Measurements from ENCODE around the gene CBLN3.

Gene CBLN3

GRCh38 chr14:24439257-24439656, 9.8 kb upstream of the CBLN3 start:
- DNase-seq (ENCODE audit: low read depth in 2 of 2): no peak

GRCh38 chr14:24438223-24439097, 9.0 kb upstream of the CBLN3 start:
- DNase-seq (ENCODE audit: low read depth in 2 of 2): no peak

DNA sequence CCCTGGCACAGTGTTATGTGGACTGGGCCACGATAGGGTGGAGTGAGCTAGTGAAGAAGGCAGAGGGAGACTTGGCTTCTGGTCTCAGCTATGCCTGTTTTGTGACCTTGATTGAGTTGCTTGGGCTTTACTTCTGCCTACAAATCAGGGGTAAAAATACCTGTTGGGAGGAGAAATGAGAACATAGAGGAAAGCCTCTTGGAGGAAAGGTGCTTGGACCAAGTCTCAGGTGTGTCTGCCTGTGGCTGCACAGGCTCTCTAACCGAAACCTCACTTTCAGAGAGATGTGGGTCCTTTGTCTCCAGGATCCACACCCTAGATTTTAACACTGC, 8.2 kb upstream of the CBLN3 start:
- no peak for DNase-seq (ENCODE audit: low read depth in 2 of 2)

- no peak for DNase-seq (ENCODE audit: low read depth in 2 of 2)
Observed at GRCh38 chr14:24437020-24437735, 7.7 kb upstream of the CBLN3 start.

- no peak for DNase-seq (ENCODE audit: low read depth in 2 of 2)
Observed at GRCh38 chr14:24436355-24437019, 7.0 kb upstream of the CBLN3 start.

- DNase-seq (ENCODE audit: low read depth in 2 of 2): no peak
Observed at GRCh38 chr14:24435998-24436354, 6.5 kb upstream of the CBLN3 start.

GRCh38 chr14:24435192-24435810, 5.8 kb upstream of the CBLN3 start:
- DNase-seq (ENCODE audit: low read depth in 2 of 2): no peak

DNA sequence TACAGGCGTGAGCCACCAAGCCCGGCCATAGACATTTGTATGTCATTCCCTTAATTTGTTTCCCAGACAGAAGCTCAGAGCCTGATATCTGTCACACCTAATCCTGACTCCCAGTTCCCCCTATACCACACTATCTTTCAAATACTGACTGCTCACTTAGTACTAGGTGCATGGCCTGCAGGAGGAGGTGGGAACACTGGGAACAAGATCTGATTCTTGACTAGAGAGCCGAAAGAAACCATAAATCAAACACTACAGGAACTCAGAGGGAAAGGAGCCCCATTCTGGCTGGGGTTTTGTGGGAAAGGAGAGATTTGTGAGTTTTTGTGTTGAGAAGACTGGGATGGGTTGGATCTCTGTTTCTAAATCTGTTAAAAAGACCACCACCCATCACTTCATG, 5.2 kb upstream of the CBLN3 start:
- no peak for DNase-seq (ENCODE audit: low read depth in 2 of 2)

GRCh38 chr14:24434036-24434435, 4.6 kb upstream of the CBLN3 start:
- no peak for DNase-seq (ENCODE audit: low read depth in 2 of 2)

GRCh38 chr14:24432259-24433131, 3.0 kb upstream of the CBLN3 start:
- DNase-seq (ENCODE audit: low read depth in 2 of 2): no peak

- DNase-seq (ENCODE audit: low read depth in 2 of 2): peak; percentile 70 to 71
Observed at GRCh38 chr14:24431569-24432258, 2.2 kb upstream of the CBLN3 start.

- no peak for DNase-seq (ENCODE audit: low read depth in 2 of 2)
Observed at GRCh38 chr14:24430682-24431568, 1.5 kb upstream of the CBLN3 start.

- peak; percentile 45 to 49 for DNase-seq (ENCODE audit: low read depth in 2 of 2)
Observed at GRCh38 chr14:24430143-24430681, 744 bp upstream of the CBLN3 start.

GRCh38 chr14:24428628-24429394, 657 bp downstream of the CBLN3 start:
- DNase-seq (ENCODE audit: low read depth in 2 of 2): no peak

GRCh38 chr14:24427537-24428508, 1.6 kb downstream of the CBLN3 start:
- DNase-seq (ENCODE audit: low read depth in 2 of 2): no peak

- no peak for DNase-seq (ENCODE audit: low read depth in 2 of 2)
Observed at GRCh38 chr14:24426912-24427536, 2.4 kb downstream of the CBLN3 start.

All from fibroblast of skin of left biceps (primary cell).